Activated CD8-positive, alpha-beta memory T cell treated with anti-CD3 and anti-CD28 coated beads for 24 hours (primary cell): Measurements from ENCODE around the gene TMEM239.
"Not testable (repeated sequence)": the region's sequence is repeated elsewhere in the genome, so short reads cannot be mapped to it uniquely, and the experiment has no call there.

ENCODE experiments used
- DNase-seq: peaks from one replicate; pipeline ENCODE4 v3.0.0-alpha.2; 2020

Gene TMEM239

DNA sequence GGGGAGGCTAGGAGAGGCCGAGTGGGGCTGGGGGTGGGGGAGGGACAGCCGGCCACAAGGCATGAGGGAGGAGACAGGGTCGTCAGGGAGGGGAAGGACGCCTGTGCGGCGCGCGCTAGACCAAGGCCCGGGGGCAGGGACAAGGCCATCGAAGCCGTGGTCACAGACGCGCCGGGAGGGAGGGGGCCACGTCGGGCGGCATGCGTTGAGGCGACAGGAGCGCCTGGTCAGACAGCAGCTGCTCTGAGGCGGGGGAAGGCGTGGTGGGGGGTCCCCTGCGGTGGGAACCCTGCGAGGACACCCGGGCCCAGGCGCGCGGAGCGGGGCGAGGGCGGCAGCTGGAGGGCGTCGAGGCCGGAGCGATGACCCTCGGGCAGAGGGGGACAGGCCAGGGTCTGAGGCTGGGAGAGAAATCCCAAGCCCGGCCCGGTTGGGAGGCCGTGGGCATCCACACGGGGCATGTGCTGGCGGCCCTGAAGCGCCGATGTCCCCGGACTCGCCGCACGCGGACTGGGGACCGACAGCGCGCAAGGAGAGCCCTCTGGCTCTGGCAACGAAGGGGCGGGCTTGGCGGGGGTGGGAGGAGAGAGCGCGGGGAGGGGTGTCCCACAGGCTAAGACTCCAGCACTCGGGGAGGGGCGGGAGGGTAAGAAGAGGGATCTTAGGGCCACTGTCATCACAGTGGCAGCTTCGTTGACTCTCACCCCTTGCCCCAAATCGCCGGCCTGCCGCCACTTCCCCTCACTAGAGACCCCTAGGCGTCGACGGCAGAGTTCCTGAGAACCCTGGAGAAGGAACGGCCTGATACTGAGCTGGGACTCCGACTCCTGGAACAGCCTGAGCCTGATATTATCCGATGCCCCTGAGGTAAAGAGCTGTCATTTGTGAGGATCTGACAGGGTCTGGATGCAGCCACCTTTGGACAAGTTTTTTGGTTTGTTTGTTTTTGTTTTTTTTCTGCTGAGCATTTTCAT is 5.0 kb downstream of the TMEM239 start:
- peak; percentile 57 for DNase-seq

DNA sequence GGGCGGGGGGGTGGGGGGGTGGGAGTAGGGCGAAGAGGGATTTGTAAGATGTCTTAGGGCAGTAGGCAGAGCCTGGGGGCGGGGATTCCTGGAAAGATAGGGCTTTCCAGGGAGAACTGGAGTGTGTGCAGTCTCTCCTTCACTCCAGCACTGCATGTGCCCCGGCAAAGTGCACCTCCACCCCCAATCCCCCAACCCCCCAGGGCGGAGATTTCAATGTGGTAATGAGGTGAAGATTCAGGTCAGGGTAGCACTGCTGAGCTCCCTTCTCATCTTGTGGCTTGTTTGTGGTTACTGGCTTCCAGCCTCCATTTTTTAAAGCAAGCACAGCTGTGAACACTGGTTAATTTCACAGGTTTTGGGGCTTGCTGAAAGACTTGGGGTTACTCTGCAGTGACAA is 5.9 kb downstream of the TMEM239 start:
- peak; percentile 67 for DNase-seq

DNA sequence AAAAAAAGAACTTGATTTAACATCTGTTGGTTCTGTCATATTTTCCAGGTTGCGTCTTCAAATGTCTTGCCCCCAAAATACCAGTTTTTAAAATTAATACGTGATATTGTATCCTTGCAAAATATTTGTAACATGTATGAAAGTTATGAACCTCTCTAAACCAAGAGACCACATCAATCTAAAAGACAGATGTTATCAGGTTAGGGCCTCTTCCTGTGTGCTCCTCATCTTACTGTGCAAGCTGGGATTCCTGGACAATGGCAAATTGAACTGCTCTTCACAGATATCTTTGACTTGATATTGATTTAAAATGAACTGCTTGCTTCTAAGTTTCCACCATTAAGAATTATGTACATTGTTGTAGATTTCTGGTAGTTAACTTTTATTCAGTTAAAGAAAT is 9.6 kb downstream of the TMEM239 start:
- no peak for DNase-seq

DNA sequence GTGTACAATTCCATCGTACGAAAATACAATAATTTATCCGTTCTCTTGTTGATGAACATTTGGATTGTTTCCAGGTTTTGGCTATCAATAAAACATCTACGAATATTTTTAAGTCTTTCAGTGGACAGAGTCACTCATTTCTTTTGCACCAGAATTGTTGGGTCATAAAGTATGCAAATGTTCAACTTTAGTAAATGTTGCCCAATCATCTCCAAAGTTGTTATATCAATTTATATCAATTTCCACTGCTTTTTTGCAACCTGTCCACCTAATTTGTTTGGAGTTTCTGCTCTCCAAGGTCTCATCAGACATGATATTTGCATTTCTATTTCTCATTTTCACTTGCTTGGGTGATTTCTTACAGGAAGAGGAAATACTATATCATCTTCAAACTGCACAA is 10.5 kb downstream of the TMEM239 start:
- no peak for DNase-seq

DNA sequence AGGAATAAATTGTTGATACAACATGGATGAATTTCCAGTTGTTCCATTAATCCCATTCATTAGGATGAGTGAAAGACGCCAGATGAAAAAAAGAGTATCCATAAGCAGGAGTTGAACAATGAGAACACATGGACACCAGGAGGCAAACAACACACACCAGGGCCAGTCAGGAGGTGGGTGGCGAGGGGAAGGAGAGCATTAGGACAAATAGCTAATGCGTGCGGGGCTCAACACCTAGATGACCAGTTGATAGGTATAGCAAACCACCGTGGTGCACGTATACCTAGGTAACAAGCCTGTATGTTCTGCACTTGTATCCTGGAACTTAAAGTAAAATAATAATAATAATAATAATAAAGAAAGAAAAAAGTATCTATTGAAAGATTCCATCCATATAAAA is 13.2 kb downstream of the TMEM239 start:
- DNase-seq: no peak

DNA sequence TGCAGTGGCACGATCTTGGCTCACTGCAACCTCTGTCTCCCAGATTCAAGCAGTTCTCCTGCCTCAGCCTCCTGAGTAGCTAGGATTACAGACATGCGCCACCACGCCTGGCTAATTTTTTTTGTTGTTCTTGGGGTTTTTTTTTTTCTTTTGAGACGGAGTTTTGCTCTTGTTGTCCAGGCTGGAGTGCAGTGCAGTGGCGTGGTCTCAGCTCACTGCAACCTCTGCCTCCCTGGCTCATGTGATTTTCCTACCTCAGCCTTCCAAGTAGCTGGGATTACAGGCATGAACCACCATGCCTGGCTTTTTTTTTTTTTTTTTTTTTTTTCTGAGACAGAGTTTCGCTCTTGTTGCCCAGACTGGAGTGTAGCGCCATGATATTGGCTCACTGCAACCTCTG is 15.0 kb downstream of the TMEM239 start:
- DNase-seq: not testable (repeated sequence)

DNA sequence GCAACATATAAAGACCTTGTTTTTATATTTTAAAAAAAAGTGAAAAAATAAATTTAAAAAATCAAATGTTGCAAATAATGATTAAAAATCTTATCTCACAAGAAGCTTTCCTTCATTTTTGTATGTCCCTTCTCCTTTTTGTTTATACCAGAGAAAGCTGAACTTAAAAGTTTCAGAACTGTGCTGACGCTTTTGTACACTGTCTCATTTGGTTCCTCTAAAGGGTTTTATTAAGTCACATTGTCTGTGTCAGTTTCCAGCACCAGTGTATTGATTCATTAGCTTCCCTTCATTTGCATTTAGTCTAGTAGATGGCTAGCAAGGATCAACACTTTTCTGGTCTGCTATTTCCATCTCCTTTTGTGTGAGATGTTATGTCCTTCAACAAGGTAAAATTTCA is 17.6 kb downstream of the TMEM239 start:
- no peak for DNase-seq

DNA sequence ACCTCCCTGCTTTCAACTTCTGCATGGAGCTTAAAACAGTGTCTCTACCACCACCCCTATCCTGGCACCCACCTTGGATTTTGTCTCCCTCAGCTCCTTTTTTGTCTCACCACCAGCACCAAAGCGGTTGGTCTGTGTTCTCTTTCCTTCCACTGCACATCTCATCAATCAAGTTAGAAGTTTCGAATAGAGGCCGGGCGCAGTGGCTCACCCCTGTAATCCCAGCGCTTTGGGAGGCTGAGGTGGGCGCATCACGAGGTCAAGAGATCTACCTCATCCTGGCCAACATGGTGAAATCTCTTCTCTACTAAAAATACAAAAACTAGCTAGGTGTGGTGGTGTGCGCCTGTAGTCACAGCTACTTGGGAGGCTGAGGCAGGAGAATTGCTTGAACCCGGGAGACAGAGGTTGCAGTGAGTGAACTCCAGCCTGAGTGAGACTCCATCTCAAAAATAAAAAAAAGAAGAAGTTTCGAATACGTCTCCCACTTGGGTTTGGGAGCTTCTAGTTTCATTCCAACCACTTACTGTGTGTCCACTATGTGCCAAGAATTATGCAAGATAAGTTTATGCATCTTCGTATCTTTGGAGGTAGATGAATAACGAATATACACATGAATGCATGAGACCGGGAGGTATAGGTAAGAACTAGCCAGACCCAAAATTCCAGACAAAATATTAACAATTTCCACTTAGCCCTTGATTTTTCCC is 18.4 kb downstream of the TMEM239 start:
- no peak for DNase-seq

DNA sequence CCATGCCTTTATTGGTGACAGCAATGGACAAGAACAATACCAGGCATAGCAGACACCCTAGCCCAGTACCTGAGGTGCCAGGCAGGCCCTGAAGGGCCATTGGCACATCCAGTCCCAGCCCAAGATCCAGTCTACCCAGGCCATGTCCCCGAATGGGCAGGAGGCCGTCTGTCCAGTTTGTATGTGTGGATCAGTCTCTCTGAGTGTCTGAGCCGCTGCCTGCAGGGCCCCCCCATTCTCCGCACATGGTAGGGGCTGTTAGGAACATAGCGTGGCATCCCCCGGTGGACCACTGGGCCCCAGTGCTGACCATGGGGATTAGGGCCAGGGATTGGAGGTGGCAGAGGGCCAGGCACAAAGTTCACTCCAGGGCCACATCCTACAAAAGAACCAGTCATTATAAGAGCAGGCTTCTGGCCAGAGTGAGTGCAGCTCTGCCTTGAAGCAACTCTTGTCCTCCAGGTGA is 19.2 kb downstream of the TMEM239 start:
- no peak for DNase-seq

DNA sequence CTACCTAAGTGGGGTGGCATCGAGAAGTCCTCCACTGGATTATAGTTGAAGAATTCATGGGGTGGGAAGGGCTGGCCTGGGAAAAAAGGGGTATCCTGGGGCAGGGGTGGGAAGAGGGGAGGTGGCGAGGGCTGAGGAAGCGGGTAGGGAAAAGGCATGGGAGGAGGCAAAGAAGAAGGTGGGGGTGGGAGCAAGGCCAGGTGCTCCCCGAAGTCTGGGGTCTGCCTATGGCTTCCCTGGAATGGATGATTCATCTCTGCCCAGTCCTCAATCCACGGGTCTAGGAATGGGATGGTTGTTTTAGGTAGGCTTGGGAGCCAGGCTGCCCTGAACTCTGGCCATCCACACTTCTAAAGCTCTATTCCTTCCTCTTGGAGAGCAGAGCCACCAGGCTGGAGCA is 19.9 kb downstream of the TMEM239 start:
- DNase-seq: no peak

DNA sequence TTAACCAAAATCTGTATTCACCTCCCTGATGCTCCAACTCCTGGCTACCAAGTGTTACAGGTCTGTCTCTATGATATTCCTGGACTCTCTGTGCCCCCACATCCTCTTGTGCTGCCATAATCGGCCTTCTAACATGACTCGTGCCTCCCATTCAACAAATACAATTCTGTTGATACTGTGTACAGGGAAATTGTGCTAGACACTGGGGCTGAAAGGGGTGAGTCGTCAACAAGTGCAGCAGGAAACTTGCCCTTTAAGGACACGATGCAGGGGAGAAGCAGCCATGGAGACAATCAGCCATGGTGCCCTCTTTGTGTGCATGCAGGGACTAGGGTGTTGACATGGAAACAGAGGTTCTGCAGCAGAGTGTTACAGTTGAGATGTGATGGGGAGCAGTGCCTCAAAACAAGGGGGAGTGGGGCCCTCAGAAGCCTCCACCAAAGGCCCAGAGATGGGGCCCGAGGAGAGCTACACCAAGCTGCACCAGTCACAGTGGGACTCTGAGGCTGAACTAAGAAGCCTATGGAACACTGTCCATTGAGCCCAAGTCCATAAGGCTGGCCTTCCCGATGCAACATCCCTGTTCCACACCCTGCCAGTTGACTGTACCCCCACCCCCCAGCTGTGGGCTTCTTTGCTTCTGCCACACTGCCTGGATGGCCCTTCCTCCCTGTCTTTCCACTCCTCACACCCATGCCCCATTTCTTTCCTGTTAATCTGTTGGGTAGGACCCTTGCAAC is 21.2 kb downstream of the TMEM239 start:
- no peak for DNase-seq

DNA sequence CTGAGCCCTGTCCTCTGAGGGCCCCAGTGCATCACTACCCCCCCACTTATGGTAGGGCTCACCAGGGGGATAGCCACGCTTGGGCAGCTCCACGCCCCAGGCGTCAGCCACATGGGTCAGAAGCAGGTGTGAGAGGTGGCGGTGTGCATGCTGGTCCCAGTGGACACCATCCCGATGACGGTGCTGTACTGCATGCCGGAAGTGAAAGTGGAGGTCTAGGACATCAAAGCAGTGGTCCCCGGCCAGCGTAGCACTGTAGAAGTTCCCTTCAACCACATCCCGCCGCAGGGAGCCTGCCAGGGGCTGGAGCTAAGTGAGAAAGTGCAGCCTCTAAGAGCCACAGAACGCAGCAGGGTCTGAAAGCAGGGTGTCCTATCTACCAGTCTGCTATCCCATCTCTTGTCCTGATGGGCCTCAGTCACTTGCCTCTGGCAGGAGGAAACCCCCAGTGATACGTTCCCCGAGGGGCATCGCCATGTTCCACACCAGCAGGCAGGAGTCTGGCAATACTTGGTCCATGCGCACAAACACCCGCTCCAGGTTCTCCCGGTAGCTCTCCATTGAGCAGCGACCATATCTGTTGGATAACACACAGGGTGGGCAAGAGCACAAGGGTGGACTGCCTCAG is 22.1 kb downstream of the TMEM239 start:
- peak; percentile 55 for DNase-seq

DNA sequence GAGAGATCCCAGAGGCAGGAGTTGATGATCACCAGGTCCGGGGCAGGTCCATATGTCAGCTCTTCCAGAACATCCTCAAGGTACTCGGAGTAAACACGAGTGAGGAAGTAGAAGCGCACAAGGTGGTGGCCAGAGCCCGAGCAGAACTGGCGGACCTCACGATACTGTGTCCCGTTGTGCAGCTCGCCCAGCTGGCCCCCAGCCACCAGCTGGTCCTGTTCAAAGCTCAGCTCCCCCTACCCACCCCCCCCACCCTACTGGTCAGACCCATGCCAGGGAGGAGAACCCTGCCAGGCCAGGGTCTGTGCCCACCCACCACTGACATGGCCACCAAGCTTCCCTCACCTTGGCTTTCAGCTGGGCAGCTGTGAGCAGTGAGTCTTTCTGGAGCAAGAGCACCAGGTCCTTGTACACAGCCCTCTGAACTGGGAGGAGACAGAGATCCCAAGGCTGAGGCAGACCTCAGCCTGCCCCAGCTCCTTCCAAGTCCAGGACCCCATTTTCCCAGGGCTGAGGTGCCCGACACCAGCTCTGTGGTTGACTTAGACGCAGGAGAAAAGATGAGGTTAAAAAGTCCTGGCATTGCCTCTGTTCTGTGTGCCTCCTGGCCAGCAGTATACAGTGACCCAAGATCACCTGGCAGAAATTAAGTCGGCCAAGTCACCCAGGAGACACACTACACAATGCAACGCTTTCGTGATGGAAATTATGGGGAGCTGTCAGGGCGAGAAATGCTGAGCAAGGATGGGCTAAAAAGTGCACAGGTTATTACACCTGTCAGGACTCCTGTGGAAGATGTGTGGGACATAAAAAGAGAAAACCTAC is 22.9 kb downstream of the TMEM239 start:
- DNase-seq: no peak

DNA sequence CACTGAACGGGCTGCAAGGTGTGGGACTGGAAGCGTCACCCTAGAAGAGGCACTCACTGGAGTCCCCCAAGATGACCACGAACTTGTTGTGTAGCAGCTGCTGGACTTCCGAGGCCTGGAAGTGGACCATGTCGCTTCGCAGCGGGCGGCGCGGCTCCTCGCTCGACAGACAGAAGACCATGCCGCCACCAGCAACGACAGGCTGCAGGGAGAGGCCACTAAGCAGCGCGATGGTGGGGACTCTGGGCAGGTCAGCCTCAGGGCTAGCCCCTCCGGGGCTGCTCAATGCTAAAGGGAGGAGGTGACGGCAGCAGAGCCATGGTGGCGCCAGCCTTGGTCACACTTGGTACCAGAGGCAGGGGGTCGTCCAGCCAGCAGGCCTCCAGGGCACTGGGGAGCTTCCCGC is 23.6 kb downstream of the TMEM239 start:
- no peak for DNase-seq

DNA sequence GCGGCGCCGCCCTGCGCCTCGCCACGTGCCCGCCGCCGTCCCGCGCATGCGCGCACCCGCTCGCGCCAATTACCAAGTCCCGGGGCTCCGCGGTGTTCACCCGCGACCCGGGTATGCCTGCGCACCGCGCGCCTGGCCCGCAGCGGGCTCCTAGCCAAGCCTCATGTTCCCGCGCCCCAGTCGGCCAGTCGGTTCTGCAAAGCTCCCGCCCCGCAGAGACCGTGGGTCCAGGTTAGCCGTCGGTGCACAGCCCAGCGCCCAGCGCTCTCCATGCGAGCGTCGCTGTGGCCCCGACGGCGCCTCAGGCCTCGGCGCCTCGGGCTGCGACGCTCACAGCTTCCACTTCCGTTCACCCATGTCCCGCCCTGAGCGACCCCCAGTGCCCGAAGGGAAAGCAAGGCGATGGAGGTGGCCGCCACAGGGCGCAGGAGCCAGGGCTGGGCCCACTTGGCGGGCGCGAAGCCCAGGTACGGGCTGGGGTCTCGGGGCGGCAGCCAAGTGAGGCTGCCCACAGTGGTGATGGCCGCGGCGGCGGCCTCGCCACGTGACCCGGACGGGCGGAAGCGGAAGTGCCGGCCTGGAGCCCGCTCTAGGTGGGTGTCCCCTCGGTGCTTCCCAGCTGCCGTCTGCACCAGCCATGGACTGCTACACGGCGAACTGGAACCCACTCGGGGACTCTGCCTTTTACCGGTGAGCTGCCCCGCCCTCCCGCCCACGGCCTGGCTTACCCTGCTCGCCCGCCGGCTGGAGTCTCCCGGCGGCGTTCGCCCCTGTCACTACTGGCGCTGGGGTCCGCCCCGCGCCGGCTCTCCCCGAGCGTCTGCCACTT is 24.2 kb downstream of the TMEM239 start, which contains the start of the genes PCED1A and VPS16:
TSS of gene PCED1A (minus strand) at position 518 of the 829 bp plus-strand sequence. CDS start 743 bp downstream, outside the sequence.
TSS of gene VPS16 (plus strand) at position 608 of the 829 bp plus-strand sequence. CDS start at position 638, 30 bp downstream.
- peak; percentile 98 for DNase-seq

DNA sequence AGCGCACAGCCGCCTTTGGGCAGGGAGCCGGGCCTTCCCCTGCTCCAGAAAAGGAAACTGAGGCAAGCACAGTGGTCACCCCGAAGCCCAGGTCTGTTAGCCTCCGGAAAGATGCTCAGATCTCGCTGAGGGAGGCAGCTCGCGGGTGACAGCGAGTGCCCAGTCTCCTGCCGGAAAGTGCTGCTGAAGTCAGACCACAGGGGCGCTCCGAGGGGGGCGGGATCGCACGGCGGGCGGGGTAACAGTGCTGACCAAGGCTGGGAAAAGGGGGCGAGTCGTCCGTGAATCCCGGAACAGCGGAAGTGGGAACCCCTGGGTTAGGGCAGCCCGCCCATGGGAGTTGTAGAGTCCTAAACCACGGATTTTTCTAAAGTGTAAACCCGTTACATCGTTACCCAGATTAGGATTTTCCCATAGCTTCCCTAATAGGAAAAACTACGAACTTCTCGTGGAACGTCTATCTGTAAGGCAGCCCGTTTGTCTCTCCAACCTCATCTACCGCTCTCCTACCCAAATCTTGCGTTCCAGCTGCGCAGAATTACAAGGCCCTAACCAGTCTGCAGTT is 24.9 kb downstream of the TMEM239 start:
- no peak for DNase-seq

DNA sequence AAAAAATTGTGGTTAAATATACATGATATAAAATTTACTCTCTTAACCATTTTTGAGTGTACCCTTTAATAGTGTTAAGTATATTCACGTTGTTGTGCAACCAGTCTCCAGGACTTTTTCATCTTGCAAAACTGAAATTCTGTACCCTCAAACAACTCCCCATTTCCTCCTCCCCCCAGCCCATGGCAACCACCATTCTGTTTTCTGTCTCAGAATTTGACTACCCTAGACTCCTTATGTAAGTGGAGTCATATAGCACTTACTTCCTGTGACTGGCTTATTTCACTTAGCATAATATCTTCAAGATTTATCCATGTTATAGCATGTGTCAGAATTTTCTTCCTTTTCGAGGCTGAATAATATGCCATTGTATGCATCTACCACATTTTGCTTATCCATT is 29.4 kb downstream of the TMEM239 start:
- DNase-seq: no peak

DNA sequence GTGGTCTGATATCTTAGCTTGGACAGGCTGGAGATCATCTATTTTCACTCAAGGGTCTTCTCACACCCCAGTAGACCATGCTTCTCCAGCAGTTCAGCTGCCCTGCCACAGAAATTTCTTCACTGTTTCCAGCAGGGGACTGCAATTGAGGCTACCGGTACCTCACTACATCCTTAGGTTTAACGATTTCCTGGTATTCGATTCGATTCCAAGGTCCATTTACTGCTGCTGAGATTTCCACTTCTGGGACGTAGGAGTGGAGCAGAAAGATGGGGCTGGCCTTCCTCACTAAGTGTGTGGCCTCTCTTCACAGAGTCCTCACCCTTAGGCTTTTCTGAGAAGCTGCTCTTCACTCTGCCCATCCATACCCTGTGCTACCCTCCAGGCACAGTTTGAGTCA is 30.5 kb downstream of the TMEM239 start:
- DNase-seq: no peak

DNA sequence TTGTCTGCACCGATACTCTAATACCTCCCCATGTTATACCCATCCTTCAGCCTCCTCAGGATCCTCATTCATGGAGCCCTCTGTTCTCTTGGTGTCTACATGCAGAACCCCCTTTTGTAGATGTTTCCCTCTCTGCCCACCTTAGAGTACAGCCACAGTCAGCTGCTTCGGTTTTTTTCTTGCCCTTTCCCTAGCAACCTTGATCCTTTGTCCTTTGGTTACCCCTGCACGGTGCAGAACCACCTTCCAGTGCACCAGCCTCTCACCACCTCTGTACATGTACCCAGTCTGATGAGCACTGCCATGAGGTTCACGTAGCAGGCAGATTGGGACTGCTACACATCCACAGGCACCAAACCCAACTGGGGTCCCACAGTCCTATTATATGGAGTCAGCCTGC is 31.6 kb downstream of the TMEM239 start:
- DNase-seq: no peak

DNA sequence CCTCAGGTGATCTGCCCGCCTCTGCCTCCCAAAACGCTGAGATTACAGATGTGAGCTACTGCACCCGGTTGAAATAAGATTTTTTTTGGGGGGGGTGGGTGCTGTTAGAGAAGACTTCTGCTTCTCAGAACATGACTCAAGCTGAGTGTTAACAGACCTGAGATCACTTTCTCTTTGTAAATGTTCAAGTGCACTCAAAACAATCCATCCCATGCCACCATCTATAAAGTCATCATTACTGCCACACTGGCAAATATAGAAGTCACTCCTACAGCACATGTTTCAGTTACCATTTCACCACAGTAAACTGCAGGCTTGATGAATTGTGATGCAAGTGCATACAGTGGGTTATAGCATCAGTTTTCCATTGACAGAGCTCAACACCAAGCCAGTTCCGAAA is 33.4 kb downstream of the TMEM239 start:
- no peak for DNase-seq
